Hepatocyte (in vitro differentiated cells): Measurements from ENCODE around the gene ARV1. TPM values are rescaled to one million over a fixed set of nuclear protein-coding genes. Genes with fewer than 3 reads are reported as not detected.
"Not testable (repeated sequence)": the region's sequence is repeated elsewhere in the genome, so short reads cannot be mapped to it uniquely, and the experiment has no call there.

Experiments
- DNase-seq: peaks from one replicate; pipeline ENCODE4 v3.0.0-alpha.2; 2016; ENCODE audit warnings: low spot score
- H2AFZ ChIP-seq: fragments of 200-600 bp; sonication (generic); 2 replicates; pipeline ENCODE4 v1.6.0; 2016; ENCODE audit warnings: antibody characterized with exemption, mild to moderate bottlenecking
- H3K27ac ChIP-seq: fragments of 200-600 bp; sonication (generic); 2 replicates; pipeline ENCODE4 v1.5.1; 2016; ENCODE audit warnings: mild to moderate bottlenecking
- H3K27me3 ChIP-seq: fragments of 200-600 bp; sonication (generic); 2 replicates; pipeline ENCODE4 v1.6.1; 2016
- H3K36me3 ChIP-seq: fragments of 200-600 bp; sonication (generic); replicated peaks from 2 replicates; pipeline ENCODE4 v1.5.1; 2016; ENCODE audit warnings: low read depth; ENCODE audit not compliant: insufficient read depth
- H3K4me1 ChIP-seq: fragments of 200-600 bp; sonication (generic); 2 replicates; pipeline ENCODE4 v1.5.1; 2016; ENCODE audit warnings: mild to moderate bottlenecking, moderate library complexity; ENCODE audit not compliant: insufficient read depth
- H3K4me2 ChIP-seq: fragments of 200-600 bp; sonication (generic); 2 replicates; pipeline ENCODE4 v1.6.0; 2016
- H3K4me3 ChIP-seq: fragments of 200-600 bp; sonication (generic); 2 replicates; pipeline ENCODE4 v1.5.1; 2016; ENCODE audit warnings: mild to moderate bottlenecking
- H3K79me2 ChIP-seq: fragments of 200-600 bp; sonication (generic); 2 replicates; pipeline ENCODE4 v1.6.0; 2017; ENCODE audit warnings: mild to moderate bottlenecking
- H3K9me2 ChIP-seq: fragments of 200-600 bp; sonication (generic); replicated peaks from 2 replicates; pipeline ENCODE4 v1.6.0; 2017; ENCODE audit warnings: mild to moderate bottlenecking; ENCODE audit not compliant: insufficient read depth
- H3K9me3 ChIP-seq: fragments of 200-600 bp; sonication (generic); 2 replicates; pipeline ENCODE4 v1.5.1; 2016; ENCODE audit warnings: low read depth, mild to moderate bottlenecking
- H4K20me1 ChIP-seq: fragments of 200-600 bp; sonication (generic); 2 replicates; pipeline ENCODE4 v1.6.0; 2016; ENCODE audit warnings: mild to moderate bottlenecking; ENCODE audit not compliant: insufficient read depth, poor library complexity, severe bottlenecking
- EZH2 ChIP-seq: fragments of 200-600 bp; sonication (generic); IDR thresholded peaks from 2 replicates; pipeline ENCODE4 v1.6.1; 2016; ENCODE audit warnings: antibody characterized with exemption, mild to moderate bottlenecking, borderline replicate concordance
- EZH2phosphoT487 ChIP-seq: fragments of 200-600 bp; sonication (generic); IDR thresholded peaks from one replicate; pipeline ENCODE4 v1.6.1; 2018; ENCODE audit warnings: antibody characterized with exemption, mild to moderate bottlenecking, low read depth, moderate library complexity; ENCODE audit not compliant: unreplicated experiment, severe bottlenecking
- WGBS: methylation state at CpG from one replicate; pipeline ENCODE4 v1.1.6; 2016; ENCODE audit warnings: low lambda C conversion rate; ENCODE audit errors: missing lambda C conversion rate; 5-methylcytosine and 5-hydroxymethylcytosine counted together
- polyA plus RNA-seq: library from polyadenylated mRNA; unstranded; fragments of >200 nt; fragmentation: Nextera tagmentation; extraction: Ambion mirVana; gene quantifications from 2 replicates; pipeline ENCODE4 v1.2.1, GENCODE V29; 2016
- total RNA-seq: library from RNA; depleted of rRNA; stranded (reverse); fragments of >200 nt; gene quantifications from 2 replicates; pipeline ENCODE4 v1.2.3, GENCODE V29; 2014
- TF ChIP-seq, protein P1 (sequence below): fragments of 200-600 bp; sonication (generic); IDR thresholded peaks from 2 replicates; pipeline ENCODE4 v1.5.1; 2016; ENCODE audit warnings: antibody characterized with exemption, mild to moderate bottlenecking; ENCODE audit not compliant: poor library complexity

ARV1 gene
- total and polyA plus RNA-seq, 2 experiments from 2014 or later: 20.0 to 24.4 TPM

DNA sequence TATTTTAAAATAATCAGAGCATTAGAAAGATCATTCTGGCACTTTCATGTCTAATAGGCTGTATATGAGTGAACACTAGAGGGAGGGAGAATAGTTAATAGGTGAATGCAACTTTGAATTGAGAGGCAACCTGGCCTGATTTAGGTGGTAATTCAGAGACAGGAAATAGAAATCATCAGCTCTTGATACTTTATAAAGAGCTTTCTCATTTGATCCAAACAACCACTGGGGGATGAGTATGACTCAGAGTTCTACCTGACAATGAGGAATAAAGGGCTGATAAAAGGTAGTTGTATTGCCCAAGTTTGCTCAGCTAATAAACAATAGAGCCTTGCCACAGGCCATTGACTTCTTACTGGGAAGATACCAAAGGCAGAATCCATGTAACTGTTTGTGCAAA, 66.4 kb downstream of the ARV1 start:
- H3K36me3 ChIP-seq: no peaks in the 10 kb centered on the region
- H3K79me2 ChIP-seq: no peaks in the 10 kb centered on the region
- H3K4me1 ChIP-seq: peaks cover 8% of the 10 kb centered on the region
- H3K27me3 ChIP-seq: peaks cover 12% of the 10 kb centered on the region
- DNase-seq: no peak
- H2AFZ ChIP-seq: no peak overlapping the region
- no peak overlapping the region for H3K27ac ChIP-seq
- H3K9me2 ChIP-seq: no peaks in the 10 kb centered on the region
- TF ChIP-seq EZH2phosphoT487 (no peak), EZH2 (no peak)
- TF ChIP-seq, protein P1, sequence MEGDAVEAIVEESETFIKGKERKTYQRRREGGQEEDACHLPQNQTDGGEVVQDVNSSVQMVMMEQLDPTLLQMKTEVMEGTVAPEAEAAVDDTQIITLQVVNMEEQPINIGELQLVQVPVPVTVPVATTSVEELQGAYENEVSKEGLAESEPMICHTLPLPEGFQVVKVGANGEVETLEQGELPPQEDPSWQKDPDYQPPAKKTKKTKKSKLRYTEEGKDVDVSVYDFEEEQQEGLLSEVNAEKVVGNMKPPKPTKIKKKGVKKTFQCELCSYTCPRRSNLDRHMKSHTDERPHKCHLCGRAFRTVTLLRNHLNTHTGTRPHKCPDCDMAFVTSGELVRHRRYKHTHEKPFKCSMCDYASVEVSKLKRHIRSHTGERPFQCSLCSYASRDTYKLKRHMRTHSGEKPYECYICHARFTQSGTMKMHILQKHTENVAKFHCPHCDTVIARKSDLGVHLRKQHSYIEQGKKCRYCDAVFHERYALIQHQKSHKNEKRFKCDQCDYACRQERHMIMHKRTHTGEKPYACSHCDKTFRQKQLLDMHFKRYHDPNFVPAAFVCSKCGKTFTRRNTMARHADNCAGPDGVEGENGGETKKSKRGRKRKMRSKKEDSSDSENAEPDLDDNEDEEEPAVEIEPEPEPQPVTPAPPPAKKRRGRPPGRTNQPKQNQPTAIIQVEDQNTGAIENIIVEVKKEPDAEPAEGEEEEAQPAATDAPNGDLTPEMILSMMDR: no peak
- H3K4me3 ChIP-seq: no peak overlapping the region
- no peak overlapping the region for H3K4me2 ChIP-seq
- H4K20me1 ChIP-seq: no peaks in the 10 kb centered on the region
- H3K9me3 ChIP-seq: peaks cover 3% of the 10 kb centered on the region

DNA sequence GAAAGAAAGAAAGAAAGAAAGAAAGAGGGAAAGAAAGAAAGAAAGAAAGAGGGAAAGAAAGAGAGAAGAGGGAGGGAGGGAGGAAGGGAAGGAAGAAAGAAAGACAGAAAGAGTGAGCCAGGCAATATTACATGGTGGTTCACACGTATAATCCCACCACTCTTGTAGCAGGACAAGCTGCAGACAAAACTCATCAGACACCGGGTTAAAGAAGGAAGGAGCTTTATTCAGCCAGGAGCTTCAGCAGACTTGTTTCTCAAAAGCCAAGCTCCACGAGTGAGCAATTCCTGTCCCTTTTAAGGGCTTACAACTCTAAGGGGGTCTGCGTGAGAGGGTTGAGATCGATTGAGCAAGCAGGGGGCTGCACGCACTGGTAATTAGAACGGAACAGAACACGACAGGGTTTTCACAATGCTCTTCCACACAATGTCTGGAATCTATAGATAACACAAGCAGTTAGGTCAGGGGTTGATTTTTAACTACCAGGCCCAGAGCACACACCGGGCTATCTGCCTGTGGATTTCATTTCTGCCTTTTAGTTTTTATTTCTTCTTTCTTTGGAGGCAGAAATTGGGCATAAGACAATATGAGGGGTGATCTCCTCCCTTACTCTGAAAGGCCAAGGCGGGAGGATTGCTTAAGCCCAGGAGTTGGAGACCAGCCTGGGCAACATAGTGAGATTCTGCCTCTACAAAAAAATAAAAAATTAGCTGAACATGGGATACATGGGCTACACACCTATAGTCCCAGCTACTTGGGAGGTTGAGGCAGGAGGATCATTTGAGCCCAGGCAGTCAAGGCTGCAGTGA, 67.2 kb downstream of the ARV1 start:
- H3K36me3 ChIP-seq, H3K79me2 ChIP-seq, H3K9me2 ChIP-seq, DNase-seq, H3K4me3 ChIP-seq, H4K20me1 ChIP-seq, H3K27ac ChIP-seq, H3K4me1 ChIP-seq, H3K4me2 ChIP-seq, H2AFZ ChIP-seq, H3K9me3 ChIP-seq: not testable (repeated sequence)
- WGBS: 65% methylated on average over 10 of the region's 10 CpGs
- peaks cover 12% of the 10 kb centered on the region for H3K27me3 ChIP-seq

DNA sequence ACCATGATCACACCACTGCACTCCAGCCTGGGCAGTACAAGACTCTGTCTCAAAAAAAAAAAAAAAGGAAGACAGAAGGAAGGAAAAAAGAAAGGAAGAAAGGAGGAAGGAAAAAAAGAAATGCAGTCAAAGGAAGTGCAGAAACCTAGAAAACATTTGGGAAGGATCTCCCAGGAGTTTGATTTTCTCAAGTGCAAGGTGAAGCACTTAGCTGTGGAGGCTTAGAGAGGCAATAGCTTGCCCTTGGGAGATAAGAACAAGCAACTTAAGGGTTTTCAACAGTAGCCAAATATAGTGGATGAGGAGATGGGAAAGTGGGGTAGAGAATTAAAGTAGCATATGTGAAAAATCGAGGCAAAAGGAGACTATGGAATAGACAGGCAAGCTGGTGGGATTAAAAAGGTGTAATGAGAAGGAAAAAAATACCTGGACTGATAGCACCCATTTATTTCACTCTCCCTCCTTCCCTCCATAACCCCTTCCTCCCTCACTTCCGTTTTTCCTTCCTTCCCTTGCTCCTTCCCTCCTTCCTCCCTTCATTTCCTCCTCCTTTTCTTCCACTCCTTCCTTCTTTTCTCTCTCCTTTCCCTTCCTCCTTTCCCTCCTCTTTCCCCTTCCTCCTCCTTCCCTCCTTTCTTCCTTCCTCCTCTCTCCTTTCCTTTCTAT, 68.0 kb downstream of the ARV1 start:
- Histone ChIP-seq H3K9me3 (peaks cover 3% of the 10 kb centered on the region), H3K4me2 (no peak overlapping the region), H3K27me3 (peaks cover 12% of the 10 kb centered on the region), H3K4me3 (no peak overlapping the region), H3K27ac (no peak overlapping the region), H2AFZ (no peak overlapping the region), H3K36me3 (no peaks in the 10 kb centered on the region), H3K9me2 (no peaks in the 10 kb centered on the region), H3K4me1 (no peaks in the 10 kb centered on the region), H4K20me1 (no peaks in the 10 kb centered on the region), H3K79me2 (no peaks in the 10 kb centered on the region)
- TF ChIP-seq EZH2phosphoT487 (no peak), EZH2 (no peak)
- TF ChIP-seq, protein P1: no peak
- no peak for DNase-seq
- WGBS: 57% methylated on average over 2 of the region's 2 CpGs

DNA sequence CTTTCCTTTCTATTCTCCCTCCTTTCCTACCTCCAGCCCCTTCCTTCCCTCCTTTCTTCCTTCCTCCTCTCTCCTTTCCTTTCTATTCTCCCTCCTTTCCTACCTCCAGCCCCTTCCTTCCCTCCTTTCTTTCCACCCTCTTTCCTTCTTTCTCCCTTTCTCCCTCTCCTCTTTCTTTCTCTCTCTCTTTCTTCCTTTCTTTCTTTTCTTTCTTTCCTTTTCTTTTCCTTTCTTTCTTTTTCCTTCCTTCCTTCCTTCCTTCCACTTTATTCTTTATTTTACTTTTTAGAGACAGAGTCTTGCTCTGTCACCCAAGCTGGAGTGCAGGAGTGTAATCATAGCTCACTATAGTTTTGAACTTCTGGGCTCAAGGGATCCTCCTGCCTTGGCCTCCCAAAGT, 68.6 kb downstream of the ARV1 start:
- not testable (repeated sequence) for H3K79me2 ChIP-seq, DNase-seq, H4K20me1 ChIP-seq, H3K9me3 ChIP-seq, H3K4me3 ChIP-seq, H3K4me2 ChIP-seq, H3K27ac ChIP-seq, H3K4me1 ChIP-seq, H2AFZ ChIP-seq, H3K36me3 ChIP-seq, H3K9me2 ChIP-seq
- H3K27me3 ChIP-seq: peaks cover 12% of the 10 kb centered on the region

DNA sequence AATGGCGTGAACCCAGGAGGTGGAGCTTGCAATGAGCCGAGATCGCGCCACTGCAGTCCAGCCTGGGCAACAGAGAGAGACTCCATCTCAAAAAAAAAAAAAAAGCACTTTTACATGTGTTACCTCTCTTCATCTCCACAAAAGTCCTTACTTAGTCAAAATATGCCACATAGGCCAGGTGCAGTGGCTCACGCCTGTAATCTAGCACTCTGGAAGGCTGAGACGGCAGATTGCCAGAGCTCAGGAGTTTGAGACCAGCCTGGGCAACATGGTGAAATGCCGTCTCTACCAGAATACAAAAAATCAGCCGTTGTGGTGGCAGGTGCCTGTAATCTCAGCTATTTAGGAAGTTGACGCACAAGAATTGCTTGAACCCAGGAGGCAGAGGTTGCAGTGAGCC, 69.5 kb downstream of the ARV1 start:
- not testable (repeated sequence) for H3K4me1 ChIP-seq, H3K4me2 ChIP-seq, H3K9me2 ChIP-seq, H3K27ac ChIP-seq, H3K79me2 ChIP-seq, H3K9me3 ChIP-seq, H4K20me1 ChIP-seq, H3K36me3 ChIP-seq, DNase-seq, H3K4me3 ChIP-seq, H2AFZ ChIP-seq
- WGBS: 94% methylated on average over 9 of the region's 9 CpGs
- peaks cover 12% of the 10 kb centered on the region for H3K27me3 ChIP-seq
